ENCODE measurements around the gene MRPS34. TPM values are rescaled to one million over a fixed set of nuclear protein-coding genes. Genes with fewer than 3 reads are reported as not detected.

MRPS34 gene
- total and polyA plus RNA-seq, 10 of the 15 experiments (the other 5 are each of a cell fraction or from before 2014, with no cell fraction given) = 3.6 to 285 (median 147) TPM

DNA sequence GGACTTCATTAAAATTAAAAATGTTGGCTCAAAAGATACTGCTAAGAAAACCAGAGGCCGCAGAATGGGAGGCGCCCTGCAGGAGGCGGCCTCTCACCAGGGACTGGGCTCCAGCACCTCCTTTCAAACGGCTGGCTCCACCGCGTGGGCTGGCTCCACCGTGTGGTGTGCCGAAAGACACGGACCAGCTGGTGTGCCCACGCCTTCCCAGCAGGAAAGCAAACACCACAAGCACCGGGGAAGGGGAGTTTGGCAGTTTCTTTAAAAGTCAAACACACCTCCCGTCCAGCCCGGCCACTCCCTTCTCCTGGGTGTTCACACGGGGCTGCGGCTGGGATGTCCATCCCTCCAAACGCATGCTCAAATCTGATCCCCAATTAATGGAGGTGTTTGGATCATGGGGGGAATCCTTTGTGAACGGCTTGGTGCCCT, 39.8 kb upstream of the MRPS34 start:
- TF ChIP-seq TAF1 (IDR thresholded peaks at IDR 0.05; ENCODE audit: borderline replicate concordance, low read depth, low read length) = no peak
- peak; percentile 26; the same call in 1 of the 2 replicates for TF ChIP-seq RAD21 (IDR thresholded peaks at IDR 0.05; ENCODE audit: insufficient read depth, low read depth, low read length)
- TF ChIP-seq, protein P1, sequence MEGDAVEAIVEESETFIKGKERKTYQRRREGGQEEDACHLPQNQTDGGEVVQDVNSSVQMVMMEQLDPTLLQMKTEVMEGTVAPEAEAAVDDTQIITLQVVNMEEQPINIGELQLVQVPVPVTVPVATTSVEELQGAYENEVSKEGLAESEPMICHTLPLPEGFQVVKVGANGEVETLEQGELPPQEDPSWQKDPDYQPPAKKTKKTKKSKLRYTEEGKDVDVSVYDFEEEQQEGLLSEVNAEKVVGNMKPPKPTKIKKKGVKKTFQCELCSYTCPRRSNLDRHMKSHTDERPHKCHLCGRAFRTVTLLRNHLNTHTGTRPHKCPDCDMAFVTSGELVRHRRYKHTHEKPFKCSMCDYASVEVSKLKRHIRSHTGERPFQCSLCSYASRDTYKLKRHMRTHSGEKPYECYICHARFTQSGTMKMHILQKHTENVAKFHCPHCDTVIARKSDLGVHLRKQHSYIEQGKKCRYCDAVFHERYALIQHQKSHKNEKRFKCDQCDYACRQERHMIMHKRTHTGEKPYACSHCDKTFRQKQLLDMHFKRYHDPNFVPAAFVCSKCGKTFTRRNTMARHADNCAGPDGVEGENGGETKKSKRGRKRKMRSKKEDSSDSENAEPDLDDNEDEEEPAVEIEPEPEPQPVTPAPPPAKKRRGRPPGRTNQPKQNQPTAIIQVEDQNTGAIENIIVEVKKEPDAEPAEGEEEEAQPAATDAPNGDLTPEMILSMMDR (IDR thresholded peaks at IDR 0.05 in 2 of 3, conservative IDR thresholded peaks at IDR 0.05 in 1 of 3; ENCODE audit: control insufficient read depth in 2 of 3, extremely low read depth in 1 of 3, insufficient read depth in 1 of 3, low read depth in 3 of 3, low read length in 3 of 3) = peak; percentile 17 to 34 (median 33); a peak in 4 of 6 replicates
- 0 out of 2 replicates have a peak, but pooled peaks have one; percentile 18 for TF ChIP-seq TCF12 (IDR thresholded peaks at IDR 0.05; ENCODE audit: low read depth, low read length)
- Histone ChIP-seq H3K27me3 (replicated peaks in 1 of 2; ENCODE audit: control insufficient read depth in 2 of 2, insufficient read depth in 2 of 2, low read length in 1 of 2) (no peaks in the 10 kb centered on the region), H3K4me1 (ENCODE audit: control insufficient read depth, insufficient read depth, low read length) (no peaks in the 10 kb centered on the region), H3K27ac (ENCODE audit: control insufficient read depth, insufficient read depth) (no peak overlapping the region), H4K20me1 (ENCODE audit: control insufficient read depth, insufficient read depth) (no peaks in the 10 kb centered on the region), H3K4me2 (ENCODE audit: control insufficient read depth, insufficient read depth) (no peak overlapping the region), H3K9me3 (replicated peaks; ENCODE audit: control insufficient read depth, insufficient read depth, low read length) (no peaks in the 10 kb centered on the region), H3K4me3 (no peak overlapping the region), H3K79me2 (ENCODE audit: control insufficient read depth, insufficient read depth, low read length) (no peaks in the 10 kb centered on the region), H3K9ac (ENCODE audit: control insufficient read depth, insufficient read depth, low read length) (no peak overlapping the region), H2AFZ (ENCODE audit: control insufficient read depth, low read depth, low read length) (no peak overlapping the region), H3K36me3 (ENCODE audit: control insufficient read depth in 2 of 2, insufficient read depth in 2 of 2, low read length in 1 of 2) (peaks cover 0 to 1% of the 10 kb centered on the region in 2 experiments; a peak in 3 of 4 replicates)
- in situ Hi-C loops (cut with MboI) (no loop called here), intact Hi-C loops (cut with micrococcal nuclease; ENCODE audit: unreplicated experiment) (no loop called here)
- ChIA-PET RAD21 (ENCODE audit: unreplicated experiment) (no interaction called here), SMC1A (ENCODE audit: uncharacterized antibody, unreplicated experiment) (no interaction called here), POLR2A (interaction anchor here (0.5 kb wide), 1 partner anchor 340 kb away, joined by 3 read pairs; no protein-coding TSS in a partner anchor), CTCF (no interaction called here)
- BruUV-seq (replicated peaks) = no TSS peak
- DNase-seq (ENCODE audit: low read depth, low spot score) (no peak), FAIRE-seq (no peak), ATAC-seq (peak; percentile 67)
- WGBS (ENCODE audit: insufficient coverage, insufficient replicate concordance, low lambda C conversion rate, missing lambda C conversion rate) = 79% methylated on average over 17 of the region's 17 CpGs

DNA sequence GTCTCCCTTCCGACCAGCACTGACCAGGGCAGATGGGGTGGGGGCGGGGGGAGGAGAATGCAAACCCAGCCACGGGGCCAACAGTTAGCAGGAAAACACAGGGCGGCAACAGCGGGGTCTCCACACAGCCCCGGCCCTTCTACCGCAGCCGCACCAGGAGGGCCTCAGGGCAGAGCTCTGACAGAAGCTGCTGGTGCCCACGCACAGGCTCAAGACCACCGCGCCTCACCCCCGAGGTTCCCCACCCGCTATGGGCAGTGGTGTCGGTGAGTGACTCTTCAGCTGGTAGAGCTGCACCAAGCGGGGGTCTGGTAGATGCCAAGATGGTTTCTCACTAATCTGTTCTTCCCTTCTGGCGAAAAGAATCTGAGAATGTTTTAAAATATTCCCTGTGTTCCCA, 37.6 kb upstream of the MRPS34 start:
- POLR2A ChIA-PET = no interaction called here
- H3K4me1 ChIP-seq (ENCODE audit: control insufficient read depth, insufficient read depth, low read length) = no peaks in the 10 kb centered on the region
- 87% methylated on average over 15 of the region's 16 CpGs for WGBS (ENCODE audit: insufficient coverage, insufficient replicate concordance, low lambda C conversion rate, missing lambda C conversion rate)
- H2AFZ ChIP-seq (ENCODE audit: control insufficient read depth, low read depth, low read length) = no peak overlapping the region
- no peaks in the 10 kb centered on the region for H4K20me1 ChIP-seq (ENCODE audit: control insufficient read depth, insufficient read depth)
- ATAC-seq (no peak), FAIRE-seq (no peak), DNase-seq (ENCODE audit: low read depth, low spot score) (no peak)
- no TSS peak for BruUV-seq (replicated peaks)
- SMC1A ChIA-PET (ENCODE audit: uncharacterized antibody, unreplicated experiment) = no interaction called here
- no peak overlapping the region for H3K9ac ChIP-seq (ENCODE audit: control insufficient read depth, insufficient read depth, low read length)
- in situ Hi-C loops (cut with MboI) = no loop called here
- no peaks in the 10 kb centered on the region for H3K27me3 ChIP-seq (replicated peaks in 1 of 2; ENCODE audit: control insufficient read depth in 2 of 2, insufficient read depth in 2 of 2, low read length in 1 of 2)
- RAD21 ChIA-PET (ENCODE audit: unreplicated experiment) = no interaction called here
- TF ChIP-seq MEF2B (IDR thresholded peaks at IDR 0.05; ENCODE audit: partially characterized antibody, poor library complexity, severe bottlenecking) (no peak), RB1 (IDR thresholded peaks at IDR 0.05; ENCODE audit: borderline replicate concordance) (no peak), PML (IDR thresholded peaks at IDR 0.05; ENCODE audit: low read length) (no peak), NRF1 (conservative IDR thresholded peaks at IDR 0.05; ENCODE audit: low read depth, low read length) (no peak), RAD51 (IDR thresholded peaks at IDR 0.05) (no peak), SMARCA5 (IDR thresholded peaks at IDR 0.05) (no peak), SUPT20H (IDR thresholded peaks at IDR 0.05; ENCODE audit: borderline replicate concordance, control insufficient read depth, low read depth, low read length) (no peak), KLF5 (IDR thresholded peaks at IDR 0.05; ENCODE audit: partially characterized antibody) (no peak), STAT3 (IDR thresholded peaks at IDR 0.05; ENCODE audit: low read depth, low read length) (no peak)
- intact Hi-C loops (cut with micrococcal nuclease; ENCODE audit: unreplicated experiment) = no loop called here
- H3K79me2 ChIP-seq (ENCODE audit: control insufficient read depth, insufficient read depth, low read length) = no peaks in the 10 kb centered on the region
- no peak overlapping the region for H3K4me2 ChIP-seq (ENCODE audit: control insufficient read depth, insufficient read depth)
- H3K9me3 ChIP-seq (replicated peaks; ENCODE audit: control insufficient read depth, insufficient read depth, low read length) = no peaks in the 10 kb centered on the region; the same call in 2 of the 3 replicates
- no peak overlapping the region for H3K4me3 ChIP-seq
- H3K36me3 ChIP-seq (ENCODE audit: control insufficient read depth in 2 of 2, insufficient read depth in 2 of 2, low read length in 1 of 2) = peaks cover 0 to 1% of the 10 kb centered on the region in 2 experiments; a peak in 3 of 4 replicates
- H3K27ac ChIP-seq (ENCODE audit: control insufficient read depth, insufficient read depth) = no peak overlapping the region
- CTCF ChIA-PET = interaction anchor here (0.7 kb wide), 1 partner anchor 119 kb away, joined by 3 read pairs; no protein-coding TSS in a partner anchor

Measured in GM12878 (cell line).